Stimulated activated CD4-positive, alpha-beta T cell treated with anti-CD3 and anti-CD28 coated beads, Interleukin-2, amount 100 ng/mL, for 48 hours (primary cell): ENCODE data around the gene LINC00305.

Experiments
- DNase-seq, 2 donors: peaks; one replicate each; pipeline ENCODE4 v3.0.0-alpha.2; 2020

Gene LINC00305

DNA sequence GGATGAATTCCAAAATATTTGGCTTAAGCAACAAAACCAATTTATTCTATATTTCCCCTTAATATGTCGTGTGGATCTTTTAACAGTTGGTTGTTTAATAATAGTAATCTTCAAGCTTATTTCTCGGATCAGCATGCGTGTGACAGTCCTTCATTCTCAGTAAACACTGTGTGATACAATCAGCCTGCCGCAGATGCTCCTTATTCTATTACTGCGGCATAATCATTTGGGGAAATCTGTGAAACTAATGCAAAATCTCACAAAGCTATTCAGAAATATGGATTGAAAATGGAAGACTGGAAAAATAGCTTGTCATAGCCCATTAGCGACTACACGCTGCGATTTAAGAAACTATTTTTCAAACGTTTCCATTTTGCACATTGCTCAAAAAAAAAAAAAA, 36.9 kb downstream of the LINC00305 start:
- DNase-seq = no peak

DNA sequence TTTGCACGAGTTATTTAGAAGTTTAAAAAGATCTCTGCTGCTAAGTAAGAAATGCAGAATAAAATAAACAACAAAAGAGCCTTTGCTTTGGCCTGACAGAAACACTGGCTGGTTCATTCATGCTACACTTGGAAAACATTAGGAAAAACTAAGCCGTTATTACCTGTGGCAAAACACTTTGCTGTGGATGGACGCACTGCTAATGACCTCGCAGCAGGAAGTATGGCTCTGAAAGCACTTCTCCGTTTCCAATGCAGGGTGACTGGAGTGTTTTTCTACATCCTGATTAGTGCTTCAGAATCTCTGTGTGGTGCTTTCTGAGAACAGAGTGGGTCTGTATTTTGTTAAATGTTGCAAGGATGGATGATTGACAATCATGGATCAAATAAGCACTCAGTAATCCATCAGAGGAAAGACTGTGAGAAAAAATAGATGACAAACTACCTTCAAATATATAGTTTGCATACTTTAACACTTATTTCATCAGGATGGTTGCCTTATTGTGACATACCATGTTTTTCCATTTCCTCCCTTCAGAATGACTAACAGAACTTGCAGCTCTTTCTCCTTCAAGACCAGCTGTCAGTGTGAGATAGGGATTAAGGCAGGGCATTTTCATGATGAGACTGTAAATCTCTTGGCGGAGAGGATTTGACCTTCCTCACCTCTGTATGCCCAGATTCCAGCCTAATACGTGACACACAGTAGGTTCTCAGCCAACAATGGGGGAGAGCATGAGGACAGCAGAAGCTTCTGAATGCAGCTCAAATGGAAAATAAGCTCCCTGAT, 38.0 kb downstream of the LINC00305 start:
- DNase-seq = no peak

DNA sequence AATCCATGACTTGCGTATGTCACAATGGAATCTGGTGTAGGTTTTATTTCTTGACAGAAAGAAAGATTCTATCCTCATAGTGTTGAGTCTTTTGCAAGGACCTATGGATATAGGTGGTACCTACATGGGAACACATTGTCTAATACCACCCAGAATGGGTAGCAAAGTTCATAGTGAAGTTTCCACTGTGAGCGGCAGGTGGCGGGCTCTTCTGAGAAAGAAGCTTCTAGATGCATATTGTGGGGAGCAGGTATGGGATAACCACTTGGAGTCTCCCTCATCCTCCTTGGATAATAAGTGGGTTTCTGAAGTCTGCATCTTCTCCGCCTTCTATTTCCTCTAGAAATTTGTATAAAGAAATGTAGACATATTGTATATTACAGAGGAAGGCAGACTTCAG, 44.9 kb downstream of the LINC00305 start:
- no peak for DNase-seq

DNA sequence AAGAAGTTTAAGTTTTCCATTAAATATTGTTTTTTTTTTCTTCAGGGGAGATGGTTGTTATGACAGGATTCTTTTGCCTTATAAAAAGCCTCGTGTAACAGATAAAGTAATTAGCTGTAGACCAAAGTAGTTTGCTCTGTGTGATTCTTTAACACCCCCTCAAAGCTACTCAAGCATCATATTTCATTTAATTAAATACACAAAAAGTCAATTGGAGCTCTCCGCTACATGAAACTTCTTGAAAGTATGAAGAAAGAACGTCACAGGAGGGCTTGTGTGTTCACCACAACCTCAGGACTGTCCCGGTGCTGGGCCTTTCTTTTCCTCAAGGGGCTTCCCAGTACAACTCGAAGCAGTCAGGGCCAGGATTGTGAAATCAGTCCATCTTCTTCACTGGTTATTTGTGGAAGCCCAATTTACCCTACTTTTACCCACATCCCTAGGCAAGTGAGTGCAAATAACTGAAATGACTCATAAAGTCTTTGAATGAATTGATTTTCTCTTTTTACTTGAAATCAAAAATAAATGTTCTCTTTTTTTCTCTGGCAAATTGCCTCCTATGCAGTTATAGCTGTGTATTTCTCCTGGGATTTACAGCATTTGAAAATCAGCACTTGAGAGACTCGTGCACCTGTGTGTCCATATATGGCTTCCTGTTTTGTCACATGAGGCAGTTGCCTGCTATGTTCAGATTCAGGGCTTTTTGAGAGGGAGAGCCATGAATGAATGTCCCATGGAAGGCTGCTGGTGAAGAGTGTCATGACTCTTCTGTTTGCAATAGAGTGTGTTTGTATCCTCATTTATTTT, 48.6 kb downstream of the LINC00305 start:
- no peak for DNase-seq

DNA sequence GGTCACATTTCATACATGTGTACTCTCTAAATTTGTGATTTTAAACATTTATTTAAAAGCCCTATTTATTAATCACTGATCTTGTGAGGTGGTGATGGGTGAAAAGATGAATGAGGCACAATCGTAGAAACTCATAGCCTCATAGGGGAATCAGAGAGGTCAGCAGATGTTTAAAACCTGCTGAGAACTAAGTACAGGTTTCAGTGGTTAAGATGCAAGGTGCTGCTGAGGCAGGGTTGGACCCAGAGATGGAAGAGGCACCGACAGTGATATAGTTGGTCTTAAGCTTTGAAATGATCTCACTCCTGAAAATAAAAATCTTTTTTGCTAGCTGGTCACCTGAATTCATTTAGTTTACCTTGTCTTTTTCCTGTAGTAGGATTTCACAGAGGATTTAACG, 49.6 kb downstream of the LINC00305 start:
- DNase-seq = no peak

DNA sequence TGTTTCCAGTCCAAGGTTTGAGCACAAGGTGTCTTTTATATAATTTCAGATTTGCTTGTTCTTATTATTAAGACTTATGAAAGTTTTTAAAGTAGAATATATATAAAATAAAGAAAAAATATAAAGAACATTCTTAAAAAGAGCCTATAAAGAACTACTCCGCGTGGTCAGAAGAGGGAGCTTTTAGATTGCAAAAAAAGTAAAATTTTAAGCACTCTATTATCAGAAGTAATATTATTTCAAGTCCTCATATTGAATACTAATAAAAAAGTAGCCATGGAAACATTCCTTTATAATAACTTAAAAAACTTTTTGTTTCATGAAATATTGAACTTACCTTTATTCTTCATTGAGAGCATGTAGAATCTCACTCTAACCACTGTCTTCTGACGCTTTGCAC, 51.4 kb downstream of the LINC00305 start:
- no peak for DNase-seq

DNA sequence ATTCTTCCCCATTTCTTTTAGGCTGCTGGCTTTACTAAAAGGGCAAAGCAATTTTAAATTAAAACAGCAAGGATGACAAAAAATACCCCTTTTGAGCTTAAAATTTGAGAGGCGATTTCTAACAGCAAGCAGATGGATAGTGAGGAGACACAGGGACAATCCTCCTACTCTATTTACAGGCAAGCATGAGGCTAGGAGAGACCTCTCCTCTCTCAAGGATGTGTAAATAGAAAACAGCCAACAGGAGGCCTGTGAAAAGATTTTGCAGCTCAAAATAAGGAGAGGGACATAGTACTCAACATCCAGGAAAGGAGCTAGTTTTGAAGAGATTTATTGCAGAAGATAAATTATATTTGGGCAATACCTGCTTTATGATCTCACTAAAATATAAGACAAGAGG, 53.8 kb downstream of the LINC00305 start:
- DNase-seq = no peak

DNA sequence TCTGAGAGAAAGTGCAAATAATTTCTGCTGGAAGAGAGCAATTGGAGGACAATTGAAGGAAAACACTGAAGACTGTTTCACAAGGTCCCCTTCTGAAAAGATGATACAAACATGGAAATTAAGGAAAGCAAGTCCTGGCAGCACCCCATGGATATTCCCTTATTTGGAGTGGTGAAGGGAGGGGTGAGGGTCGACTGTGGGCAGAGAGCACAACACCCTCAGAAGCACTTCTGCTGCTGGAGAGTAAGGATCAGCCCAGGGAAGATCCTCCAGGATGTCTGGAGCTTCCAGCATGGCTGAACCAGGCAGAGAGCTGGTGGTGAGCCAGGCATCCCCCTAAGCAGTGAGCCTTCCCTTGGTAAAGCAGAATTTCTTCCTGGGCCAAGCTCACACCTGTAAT, 54.7 kb downstream of the LINC00305 start:
- no peak for DNase-seq

DNA sequence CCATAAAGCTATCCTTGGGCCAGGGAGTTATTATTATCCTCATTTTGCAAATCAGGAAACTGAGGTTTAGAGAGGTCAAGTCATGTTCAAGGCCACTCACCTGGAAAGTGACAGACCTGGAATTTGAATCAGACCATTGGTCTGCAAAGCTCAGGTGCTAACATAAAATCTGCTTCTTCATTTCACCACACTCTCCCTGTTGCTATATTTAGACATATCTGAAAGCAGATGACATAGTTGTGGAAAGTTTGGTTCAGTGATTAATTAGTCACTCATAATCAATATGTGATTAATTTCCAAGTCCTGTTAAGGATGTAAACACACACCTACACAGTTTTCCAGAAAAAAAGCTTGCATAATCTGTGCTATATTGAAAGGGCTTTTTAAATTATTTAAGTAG, 57.4 kb downstream of the LINC00305 start:
- no peak for DNase-seq

DNA sequence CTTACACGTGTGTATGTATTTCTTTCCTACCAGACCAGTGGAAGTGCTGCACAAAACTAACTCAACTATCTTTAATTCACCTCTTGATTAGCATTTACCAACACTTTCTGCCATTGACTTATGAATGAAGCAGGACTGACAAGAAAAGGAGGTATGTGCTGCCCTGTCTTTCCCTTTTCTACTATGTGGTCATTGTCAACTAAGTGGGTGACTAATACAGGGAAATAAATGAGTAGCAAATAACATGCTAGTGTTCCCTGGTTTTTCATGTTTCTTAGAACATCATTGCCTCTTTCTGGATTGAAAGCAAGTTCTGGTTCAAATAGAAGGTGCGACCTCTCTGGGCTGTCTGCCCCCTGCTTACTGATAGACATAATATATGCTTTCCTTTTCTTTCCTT, 58.0 kb downstream of the LINC00305 start:
- DNase-seq = no peak

DNA sequence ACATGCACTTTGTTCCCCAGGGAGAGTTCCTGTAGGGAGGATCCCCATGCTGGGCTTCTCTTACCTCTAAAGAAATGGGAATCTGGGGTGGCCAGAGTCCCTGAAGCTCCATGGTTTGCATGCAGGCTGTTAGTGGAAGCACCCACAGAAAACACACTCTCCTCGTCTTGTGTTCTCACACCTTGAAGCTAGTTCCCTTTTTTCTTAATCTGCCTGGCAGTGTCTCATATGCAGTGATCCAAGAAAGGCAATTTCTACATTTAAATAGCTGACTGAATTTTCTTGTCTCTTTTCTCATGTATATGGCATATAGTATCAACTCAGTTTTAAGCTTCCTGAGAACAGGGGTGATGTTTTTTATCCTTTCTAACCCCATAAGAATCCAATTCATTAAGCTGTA, 65.0 kb downstream of the LINC00305 start:
- no peak for DNase-seq

DNA sequence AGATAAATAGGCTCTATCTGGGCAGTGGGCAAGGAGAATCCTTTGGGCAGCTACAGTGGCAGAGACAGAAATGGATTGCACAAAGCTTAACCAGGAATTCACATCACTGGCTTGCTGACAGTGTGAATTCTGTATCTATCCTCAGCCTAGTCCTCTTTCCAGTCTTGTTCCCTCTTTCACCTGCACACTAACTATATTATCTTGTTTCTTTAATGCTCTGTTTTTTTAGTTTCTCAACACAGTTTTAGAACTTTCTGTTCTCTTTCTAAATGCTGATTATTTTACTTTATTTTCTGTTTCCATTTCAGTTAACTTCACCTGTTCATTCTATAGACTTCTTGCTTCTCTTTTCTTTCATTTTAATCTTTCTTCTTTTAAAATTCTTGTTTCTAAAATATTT, 66.4 kb downstream of the LINC00305 start:
- no peak for DNase-seq

DNA sequence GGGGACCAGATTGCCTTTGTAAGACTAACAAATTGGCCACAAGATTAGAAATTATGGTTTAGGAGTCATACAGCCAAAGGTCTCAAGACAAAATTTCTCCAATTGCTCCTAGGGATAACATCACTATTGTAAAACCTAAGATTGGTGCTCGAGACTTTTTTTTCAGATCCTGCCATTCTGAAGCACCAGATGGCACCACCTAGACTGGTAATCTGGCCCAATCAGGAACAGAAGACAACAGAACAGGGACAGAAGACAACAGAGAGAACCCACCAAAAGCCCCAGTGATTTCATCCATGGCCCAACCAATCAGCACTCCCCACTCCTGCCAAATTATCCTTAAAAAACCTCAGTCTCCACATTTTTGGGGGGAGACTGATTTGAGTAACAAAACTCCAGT, 66.8 kb downstream of the LINC00305 start:
- DNase-seq = no peak

DNA sequence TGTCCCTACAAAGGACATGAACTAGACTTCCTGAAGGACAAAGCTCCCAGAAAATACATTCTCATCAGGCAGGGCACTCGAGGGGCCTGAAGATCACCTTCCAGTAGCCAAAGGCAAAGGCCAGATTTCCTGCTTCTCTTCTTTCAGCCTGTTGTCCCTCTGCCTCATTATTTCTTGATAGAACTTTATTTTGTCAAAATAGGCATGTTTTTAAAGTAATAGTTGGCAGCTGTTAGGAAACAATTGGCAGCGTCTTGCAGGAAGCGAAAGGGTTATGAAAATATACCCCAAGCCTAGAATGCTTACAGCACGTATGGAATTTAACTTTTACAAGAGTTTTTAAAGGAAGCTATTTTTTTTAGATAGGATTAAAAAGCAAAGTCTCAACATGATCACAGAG, 74.9 kb downstream of the LINC00305 start:
- DNase-seq = no peak

DNA sequence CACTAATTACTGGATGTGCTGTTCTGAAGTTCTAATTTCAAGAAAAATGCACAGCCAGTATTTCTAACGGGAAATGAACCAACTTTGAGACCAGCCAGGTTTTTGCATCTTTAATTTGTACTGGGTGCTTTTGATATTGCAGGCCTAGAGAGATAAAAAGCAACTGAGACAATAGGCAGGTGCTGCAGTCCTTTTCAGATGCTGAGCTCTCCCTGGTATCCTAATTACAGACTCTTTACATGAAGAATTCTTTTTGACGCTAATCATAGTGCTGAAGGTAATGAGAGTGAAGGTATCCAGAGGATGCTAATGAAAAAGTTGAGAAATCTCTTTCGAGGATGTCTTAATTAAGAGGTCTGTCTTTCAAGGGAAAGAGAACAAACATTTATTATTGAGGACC, 93.9 kb downstream of the LINC00305 start:
- no peak for DNase-seq

DNA sequence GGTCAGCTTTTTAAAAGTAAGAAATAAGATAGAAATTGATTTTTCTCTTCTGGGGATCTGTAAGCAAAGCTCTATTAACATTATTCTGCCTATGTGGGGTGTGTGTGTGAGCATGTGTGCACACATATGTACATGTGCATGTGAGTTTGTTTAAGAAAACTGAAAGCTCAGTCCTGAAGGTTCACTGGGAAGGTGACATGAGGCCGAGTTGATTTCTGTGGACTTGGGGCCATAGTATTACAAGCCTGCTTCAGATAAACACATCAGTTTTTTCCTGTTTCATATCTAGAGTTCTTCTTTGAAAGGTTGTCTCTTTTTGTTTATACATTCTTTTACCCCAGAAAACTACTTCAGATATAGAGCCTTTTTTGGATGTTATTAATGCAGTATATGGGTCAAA, 95.6 kb downstream of the LINC00305 start:
- no peak for DNase-seq

DNA sequence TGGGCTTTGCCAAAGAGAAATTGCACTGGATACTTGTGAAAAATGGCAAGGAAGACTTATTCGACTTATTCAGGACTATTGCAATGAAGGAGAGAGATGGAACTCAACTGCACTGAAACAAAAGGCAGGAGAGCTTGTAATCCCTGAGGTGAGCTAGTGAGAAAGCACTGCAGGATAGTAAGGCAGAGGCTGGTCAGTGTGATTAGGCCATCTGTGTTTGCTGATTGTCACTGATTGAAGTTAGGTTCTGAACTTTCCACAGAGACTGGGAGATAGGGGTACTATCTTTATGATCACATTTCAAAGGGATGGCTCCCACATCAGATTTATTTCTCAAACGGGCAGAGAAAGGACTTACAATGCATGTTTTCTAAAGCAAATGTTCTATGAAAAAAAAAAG, 96.1 kb downstream of the LINC00305 start:
- DNase-seq = no peak

DNA sequence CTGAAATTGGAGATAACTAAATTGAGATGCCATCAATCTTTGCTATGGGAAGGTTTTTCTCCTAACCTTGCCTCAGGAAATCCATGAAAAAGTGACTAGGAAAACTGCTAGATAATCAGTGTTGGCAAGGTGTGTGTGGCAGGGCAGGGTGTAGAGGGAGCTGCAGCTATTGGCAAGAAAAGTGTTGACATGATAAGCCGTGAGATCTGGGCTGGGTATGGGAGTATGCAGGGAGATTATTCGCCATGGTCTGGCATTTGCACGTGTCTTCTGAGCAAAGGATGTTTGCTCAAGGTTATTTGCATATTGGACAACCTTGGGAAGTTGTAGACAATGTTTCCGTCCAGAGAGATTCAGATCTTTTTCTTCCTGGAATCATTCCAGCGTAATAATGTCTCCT, 104.3 kb downstream of the LINC00305 start:
- no peak for DNase-seq

DNA sequence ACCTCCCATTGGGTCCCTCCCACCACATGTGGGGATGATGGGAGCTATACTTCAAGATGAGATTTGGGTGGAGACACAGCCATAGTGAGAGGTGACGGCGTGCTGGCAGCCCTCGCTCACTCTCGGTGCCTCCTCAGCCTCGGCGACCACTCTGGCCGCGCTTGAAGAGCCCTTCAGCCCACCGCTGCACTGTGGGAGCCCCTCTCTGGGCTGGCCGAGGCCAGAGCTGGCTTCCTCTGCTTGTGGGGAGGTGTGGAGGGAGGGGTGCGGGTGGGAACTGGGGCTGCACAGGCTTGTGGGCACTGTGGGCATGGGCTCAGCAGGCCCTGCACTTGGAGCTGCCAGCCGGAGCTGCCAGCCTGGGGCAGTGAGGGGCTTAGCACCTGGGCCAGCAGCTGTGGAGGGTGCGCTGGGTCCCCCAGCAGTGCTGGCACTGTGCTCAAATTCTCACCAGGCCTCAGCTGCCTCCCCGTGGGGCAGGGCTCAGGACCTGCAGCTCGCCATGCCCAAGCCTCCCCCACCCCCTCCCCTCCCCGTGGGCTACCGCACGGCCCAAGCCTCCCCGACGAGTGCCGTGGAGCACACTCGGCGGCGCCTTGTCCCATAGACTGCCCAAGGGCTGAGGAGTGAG, 106.0 kb downstream of the LINC00305 start:
- no peak for DNase-seq

DNA sequence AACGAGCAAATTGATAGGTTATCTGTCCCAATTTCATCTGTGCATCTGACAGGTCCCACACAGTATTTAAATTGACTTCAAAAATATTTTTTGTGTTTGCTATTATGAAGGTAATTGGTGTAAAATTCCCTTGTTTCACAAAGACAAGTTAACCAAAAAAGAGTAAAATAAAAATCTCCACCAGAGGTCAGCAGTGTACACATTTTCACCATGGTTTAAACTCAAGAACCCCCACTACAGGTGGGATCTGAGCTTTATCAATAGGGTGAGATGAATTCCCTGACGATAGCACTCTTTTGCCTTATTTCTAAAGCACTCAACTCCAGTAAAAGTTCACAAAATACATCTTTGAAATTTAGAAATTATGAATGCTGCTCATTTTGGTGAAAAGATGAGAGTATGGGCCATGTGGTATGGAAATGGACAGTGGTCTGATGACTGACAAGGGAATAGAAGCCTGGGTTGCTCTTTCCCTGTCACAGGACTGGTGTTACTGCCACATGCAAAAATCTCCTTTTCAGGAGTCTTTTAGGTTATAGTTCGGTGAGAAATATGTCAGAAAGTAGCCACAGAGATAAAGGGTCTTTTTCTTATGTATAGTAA, 111.0 kb downstream of the LINC00305 start:
- DNase-seq = no peak

DNA sequence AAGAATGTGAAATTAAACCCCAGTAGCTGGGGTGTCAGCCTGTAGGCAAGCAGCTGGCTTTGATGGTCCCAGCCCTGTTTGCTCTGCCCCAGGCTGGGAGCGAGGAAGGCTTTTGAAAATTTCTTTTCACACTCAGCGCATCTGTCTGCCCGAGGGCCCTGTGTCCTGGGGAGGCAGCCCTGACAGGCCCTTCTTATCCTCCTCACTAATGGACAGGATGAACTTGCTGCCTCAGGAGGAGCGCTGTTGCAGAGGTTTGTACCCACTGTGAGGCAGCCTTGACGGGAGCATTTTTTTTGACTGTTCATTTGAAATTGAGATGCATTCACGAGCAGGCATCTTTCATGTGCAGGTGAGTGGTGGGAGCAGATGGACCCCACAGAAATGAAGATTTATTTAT, 116.6 kb downstream of the LINC00305 start:
- DNase-seq = no peak

DNA sequence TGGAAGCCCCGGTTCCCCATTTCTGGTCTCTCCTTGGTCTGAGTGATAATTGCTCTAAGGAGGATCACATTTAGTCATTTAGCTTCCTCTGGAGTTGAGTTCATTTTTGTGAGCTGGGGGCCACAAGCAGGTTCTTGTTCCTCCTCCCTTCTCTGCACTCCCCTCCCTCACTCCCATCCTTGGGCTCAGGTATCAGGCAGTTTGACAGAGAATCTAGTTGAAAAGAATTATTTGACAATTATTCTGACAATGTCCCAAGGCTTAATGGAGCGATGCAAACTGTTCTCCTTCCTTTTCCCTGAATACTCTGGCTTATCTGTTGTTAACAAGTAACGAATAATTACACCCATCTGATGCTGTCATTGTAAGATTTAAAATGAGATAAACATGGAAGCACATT, 117.5 kb downstream of the LINC00305 start:
- DNase-seq = no peak
